HG02973 (cell line): ENCODE results near the gene SMAP1.

Source experiments
- ATAC-seq: cut with Tn5 transposase; IDR thresholded peaks from one replicate; pipeline ENCODE4 v1.9.1; 2021; ENCODE audit warnings: moderate library complexity; ENCODE audit not compliant: unreplicated experiment

Gene SMAP1

GRCh38 chr6:70680396-70680795, 12.7 kb downstream of the SMAP1 start:
- no peak for ATAC-seq

DNA sequence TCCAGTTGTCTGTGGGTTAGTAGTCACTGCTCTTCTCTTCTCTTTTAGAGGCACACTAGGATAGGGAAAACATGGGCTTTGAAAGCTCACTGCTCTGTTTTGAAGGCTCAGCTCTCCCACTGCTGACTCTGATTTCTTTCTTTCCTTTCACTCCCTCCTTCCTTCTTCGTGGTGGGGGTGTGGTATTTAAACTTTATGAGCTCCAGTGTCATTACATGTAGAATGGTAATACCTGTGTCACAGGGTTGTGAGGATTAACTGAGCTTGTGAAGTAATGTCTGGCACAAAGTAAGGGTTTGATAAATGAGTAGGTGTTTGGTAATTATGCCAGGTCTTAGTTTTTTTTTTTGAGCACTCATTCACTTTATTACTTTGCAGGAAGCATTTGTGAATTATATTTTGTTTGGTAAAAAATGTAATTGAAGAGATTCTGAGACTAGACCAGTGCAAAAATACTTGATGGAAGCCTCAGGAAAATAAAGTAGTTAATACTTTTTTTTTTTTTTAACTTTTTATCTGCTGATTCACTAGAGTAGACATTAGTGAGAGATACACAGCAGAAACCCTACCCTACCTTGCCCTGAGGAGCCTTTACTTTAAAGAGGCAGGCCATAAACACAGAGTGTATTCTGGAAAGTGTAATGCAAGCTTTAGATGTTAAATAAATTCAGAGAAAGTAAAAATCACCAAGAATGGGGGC, 17.3 kb downstream of the SMAP1 start:
- no peak for ATAC-seq

- no peak for ATAC-seq
These were observed 18.0 kb downstream of the SMAP1 start for GRCh38 chr6:70685494-70686180.

GRCh38 chr6:70686548-70687133, 19.0 kb downstream of the SMAP1 start:
- ATAC-seq, result no peak

GRCh38 chr6:70693887-70694286, 26.2 kb downstream of the SMAP1 start:
- no peak for ATAC-seq

DNA sequence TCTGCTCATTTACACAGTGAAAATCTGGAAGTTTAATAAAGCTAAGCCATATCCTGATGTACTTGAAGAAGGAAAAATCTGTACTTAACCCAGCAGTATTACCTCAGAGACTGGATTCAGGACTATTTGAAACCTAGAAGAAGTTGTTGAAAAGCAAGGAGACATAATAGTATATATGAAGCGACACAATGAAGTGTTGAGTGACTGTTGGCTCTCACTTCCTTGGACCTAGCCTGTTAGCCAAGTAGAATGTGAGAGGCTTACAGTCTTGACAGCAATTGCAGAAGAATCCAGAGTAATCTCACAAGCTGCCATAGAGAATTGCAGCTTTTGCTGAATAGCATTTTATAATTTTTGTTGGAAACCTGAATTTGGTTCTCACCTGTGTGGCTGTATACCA, 26.7 kb downstream of the SMAP1 start:
- no peak for ATAC-seq

GRCh38 chr6:70700922-70701876, 33.5 kb downstream of the SMAP1 start:
- no peak for ATAC-seq

DNA sequence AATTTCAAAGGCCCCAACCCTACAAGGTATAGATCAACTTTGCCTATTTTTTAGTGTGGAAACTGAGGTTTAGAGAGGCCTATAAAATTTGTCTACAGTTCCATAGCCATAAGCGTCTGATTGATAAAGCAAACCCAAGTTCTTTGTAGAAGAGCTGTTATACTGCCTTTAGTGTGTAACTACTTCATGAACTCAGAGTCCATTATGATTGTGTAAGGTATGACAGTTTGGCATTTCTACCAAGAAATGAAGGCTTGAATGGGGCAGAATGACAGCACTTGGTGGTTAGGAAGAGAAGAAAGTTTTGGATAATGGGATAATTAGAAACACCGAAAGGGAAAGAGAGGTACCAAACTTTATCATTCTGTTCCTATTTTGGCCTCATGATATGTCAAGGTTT, 38.1 kb downstream of the SMAP1 start:
- no peak for ATAC-seq

DNA sequence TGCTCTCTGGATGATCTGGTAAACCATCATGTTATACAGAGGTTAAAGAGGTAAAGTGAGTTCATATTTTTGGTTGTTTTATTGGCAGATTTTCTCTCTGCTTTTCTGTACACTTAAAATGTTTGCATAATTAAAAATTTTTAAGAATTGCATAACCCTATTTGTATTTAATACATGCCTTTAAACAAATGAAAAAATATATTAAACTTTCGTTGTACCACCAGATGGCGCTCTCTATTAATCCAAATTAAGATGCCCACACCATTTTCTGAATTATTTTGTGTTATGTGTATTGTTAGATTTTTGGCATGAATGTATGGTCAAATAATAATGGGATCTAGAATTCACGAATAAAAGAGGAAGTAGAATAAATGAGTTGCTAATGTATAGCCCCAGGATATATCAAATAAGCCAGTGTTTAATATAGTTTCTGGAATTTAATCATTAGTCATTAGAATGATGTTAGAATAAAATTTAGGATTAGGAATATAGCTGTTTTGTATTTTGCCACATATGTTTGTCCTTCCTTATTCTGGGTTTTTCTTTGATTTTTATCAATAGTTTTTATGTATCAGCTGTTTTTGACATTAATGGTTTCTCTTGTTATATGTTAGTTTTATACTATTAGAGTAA, 38.9 kb downstream of the SMAP1 start:
- no peak for ATAC-seq

DNA sequence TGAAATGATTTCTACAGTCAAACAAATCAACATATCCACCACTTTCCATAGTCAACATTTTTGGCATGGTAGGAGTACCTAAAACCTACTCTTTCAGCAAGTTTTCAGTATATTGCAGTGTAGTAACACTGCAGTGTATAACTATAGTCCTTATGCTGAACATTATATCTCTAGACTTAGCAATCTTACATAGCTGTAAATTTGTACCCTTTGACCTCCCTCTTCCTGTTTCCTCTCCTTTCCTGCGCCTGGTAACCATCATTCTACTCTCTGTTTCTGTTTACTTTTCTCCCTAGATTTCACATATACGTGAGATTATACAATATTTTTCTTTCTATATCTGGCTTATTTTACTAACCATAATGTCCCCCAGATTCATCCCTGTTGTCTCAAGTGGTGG, 40.2 kb downstream of the SMAP1 start:
- ATAC-seq, result no peak

GRCh38 chr6:70708448-70708847, 40.8 kb downstream of the SMAP1 start:
- ATAC-seq, result no peak

GRCh38 chr6:70709826-70710225, 42.1 kb downstream of the SMAP1 start:
- no peak for ATAC-seq

- ATAC-seq, result no peak
These were observed 47.1 kb downstream of the SMAP1 start for GRCh38 chr6:70714716-70715257.

- no peak for ATAC-seq
These were observed 49.5 kb downstream of the SMAP1 start for GRCh38 chr6:70717038-70717801.

GRCh38 chr6:70724524-70724923, 56.8 kb downstream of the SMAP1 start:
- ATAC-seq, result no peak

- ATAC-seq, result no peak
These were observed 58.2 kb downstream of the SMAP1 start for GRCh38 chr6:70725817-70726415.

- no peak for ATAC-seq
These were observed 66.7 kb downstream of the SMAP1 start for GRCh38 chr6:70734381-70734780.

GRCh38 chr6:70734979-70735378, 67.3 kb downstream of the SMAP1 start:
- ATAC-seq, result no peak

DNA sequence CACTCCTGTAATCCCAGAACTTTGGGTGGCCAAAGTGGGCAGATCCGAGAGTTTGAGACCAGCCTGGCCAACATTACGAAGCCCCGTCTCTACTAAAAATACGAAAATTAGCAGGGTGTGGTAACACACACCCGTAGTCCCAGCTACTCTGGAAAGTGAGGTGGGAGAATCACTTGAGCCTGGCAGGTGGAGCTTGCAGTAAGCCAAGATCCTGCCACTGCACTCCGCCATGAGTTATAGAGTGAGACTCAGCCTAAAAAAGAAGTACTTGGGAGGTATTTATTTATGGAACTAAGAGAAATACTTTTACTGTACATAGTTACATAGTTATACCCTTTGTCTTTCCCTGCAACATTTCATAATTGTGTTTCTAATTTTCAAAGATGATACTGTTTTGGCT, 67.8 kb downstream of the SMAP1 start:
- ATAC-seq, result no peak
